Mesenteric fat pad (tissue), 1 donor: ENCODE measurements around the gene TSC22D2. TPM values are rescaled to one million over a fixed set of nuclear protein-coding genes. Genes with fewer than 3 reads are reported as not detected.
"Not testable (repeated sequence)": the region's sequence is repeated elsewhere in the genome, so short reads cannot be mapped to it uniquely, and the experiment has no call there.

Experiments used
- DNase-seq: peaks from one replicate; pipeline ENCODE4 v3.0.0-alpha.2; 2020; ENCODE audit warnings: low spot score
- total RNA-seq: library from RNA; stranded (reverse); fragmentation: NEBNext Ultra II Directional; extraction: Animal tissue kit (Norgen Biotek cat#: 25700); gene quantifications from one replicate; pipeline ENCODE4 v1.2.1, GENCODE V29; 2021
- donor health status: DM: yes; HTN: yes; CAD: no.

The TSC22D2 gene
- total RNA-seq, 1 donor from 2014 or later = 41.5 TPM

- DNase-seq = no peak
Observed at GRCh38 chr3:150479370-150479769, 71.3 kb downstream of the TSC22D2 start.

GRCh38 chr3:150480877-150481276 lies 72.8 kb downstream of the TSC22D2 start:
- DNase-seq = no peak

- DNase-seq = no peak
Observed at GRCh38 chr3:150483226-150483625, 75.1 kb downstream of the TSC22D2 start.

DNA sequence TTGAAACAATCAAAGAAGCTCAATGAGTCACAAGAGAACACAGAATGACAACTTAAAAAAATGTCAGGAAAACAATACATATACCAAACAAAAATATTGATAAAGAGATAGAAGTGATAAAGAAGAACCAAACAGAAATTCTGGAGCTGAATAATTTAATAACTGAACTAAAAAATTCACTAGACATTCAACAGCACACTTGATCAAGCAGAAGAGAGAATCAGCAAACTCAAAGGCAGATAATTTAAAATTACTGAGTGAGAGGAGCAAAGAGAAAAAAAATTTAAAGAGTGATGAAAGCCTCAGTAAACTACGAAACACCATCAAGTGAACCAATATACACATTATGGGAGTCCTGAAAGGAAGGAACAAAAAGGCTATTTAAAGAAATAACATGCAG lies 76.3 kb downstream of the TSC22D2 start:
- no peak for DNase-seq

- no peak for DNase-seq
Observed at GRCh38 chr3:150488867-150489266, 80.8 kb downstream of the TSC22D2 start.

DNA sequence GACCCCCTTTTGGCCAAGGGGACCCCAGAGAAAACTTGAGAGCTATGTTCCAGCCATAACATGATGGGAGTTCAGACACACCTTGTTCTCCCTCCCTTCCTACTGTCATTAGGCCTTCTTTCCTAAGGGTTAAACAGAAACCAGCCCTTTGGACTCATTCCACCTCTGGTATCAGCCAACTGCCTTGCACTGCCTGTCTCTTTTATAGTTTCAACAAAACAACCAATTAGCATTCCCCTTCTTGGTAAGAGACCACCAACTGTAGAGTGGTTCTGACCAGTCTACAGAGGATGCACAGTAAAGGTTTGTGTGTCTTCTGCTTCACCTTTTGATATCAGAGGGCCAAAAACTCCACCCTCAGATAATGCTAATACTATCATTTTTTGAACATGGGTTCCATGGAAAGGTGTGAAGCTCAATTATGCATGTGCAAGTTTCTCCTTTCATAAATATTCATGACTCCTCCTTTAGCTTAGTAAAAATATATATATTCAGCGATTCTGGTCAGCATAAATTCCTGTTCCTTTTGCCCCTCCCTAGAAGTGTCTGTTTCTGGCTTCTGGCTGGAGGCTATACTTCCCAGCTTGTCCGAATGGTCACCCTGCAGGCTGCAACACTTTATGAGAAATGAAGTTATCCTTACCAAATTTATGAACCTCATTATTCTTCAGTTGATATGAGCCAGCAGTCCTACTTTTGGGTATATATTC lies 82.3 kb downstream of the TSC22D2 start:
- no peak for DNase-seq

DNA sequence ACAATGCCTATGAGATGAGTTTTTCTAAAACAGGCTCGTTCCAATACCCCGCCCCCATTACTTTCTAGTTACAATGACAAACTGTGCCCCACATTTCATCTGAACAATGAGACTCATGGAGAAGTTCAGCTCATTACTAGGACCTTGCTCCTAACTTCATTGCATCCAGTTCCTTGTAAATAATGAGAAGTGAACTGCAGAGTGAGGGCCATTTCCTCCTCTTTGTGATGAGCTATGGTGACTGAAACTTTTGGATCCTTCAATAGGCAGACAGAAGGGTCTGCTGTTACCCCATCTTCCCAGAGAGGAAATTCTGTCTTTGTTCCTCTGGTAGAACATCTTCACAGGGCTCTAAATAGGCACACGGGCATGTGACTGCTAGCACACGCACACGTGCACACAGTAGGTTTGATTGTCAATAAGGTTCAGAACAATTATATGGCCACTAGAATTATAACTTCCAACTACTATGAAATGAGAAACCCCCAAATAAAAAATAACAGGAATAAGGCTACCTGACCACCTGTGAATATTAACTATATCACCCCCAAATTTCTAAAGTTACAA lies 86.4 kb downstream of the TSC22D2 start:
- DNase-seq = no peak

DNA sequence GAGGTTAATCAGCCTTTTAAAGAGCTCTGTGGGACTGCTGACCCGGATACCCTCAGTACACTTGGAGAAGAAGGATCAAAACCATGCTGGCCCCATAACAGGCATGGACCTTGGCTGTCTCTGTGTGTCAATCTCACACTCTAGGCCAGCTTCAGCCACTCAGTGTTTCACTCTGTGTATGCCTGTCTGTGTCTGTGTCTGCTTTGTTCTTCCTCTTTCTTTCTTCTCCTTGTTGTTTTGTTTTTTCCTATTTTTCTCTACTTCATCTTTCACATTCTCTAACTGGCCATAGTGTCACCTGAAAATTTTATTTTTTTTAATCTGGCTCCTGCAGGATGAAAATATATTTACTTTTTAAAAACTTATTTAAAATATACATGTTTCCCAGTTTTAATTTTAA lies 87.1 kb downstream of the TSC22D2 start:
- no peak for DNase-seq

DNA sequence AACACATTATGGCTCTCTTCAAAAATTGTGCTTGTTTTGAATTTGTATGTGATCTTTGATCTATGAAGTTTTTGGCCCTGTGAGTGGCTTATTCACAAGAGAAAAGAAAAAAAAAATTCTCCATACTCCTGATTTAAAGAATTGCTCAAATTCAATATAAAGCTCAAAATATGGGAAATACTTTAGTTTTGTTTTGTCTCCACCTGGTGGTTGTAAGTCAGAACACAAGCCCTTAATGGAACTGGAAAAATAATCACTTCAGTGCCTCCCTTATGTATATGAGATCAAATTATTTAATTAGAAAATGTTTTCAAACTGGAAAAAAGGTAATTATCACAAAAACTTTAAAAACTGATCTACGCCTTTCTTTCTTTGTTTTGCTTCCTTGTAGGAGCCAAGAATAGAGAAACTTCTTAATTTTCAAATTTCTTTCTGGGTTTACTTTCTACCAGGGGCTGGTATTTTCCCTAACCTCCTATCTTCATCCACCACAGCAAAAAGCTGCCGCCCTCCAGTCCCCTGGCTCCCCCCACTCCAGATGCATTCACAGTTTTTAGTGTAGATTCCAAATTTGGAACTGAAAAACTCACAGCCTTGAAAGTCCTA lies 87.6 kb downstream of the TSC22D2 start:
- DNase-seq = no peak

GRCh38 chr3:150497956-150498355 lies 89.9 kb downstream of the TSC22D2 start:
- no peak for DNase-seq

DNA sequence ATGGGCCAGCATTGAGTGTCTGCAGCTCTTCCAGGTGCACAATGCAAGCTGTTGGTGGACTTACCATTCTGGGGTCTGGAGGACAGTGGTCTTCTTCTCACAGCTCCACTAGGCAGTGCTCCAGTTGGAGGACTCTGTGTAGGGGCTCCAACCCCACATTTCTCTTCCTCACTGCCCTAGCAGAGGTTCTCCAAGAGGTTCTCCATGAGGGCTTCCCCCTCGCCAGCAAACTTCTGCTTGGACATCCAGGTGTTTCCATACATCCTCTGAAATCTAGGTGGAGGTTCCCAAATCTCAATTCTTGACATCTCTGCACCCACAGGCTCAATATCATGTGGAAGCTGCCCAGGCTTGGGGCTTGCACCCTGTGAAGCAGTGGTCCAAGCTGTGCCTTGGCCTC lies 92.9 kb downstream of the TSC22D2 start:
- not testable (repeated sequence) for DNase-seq

DNA sequence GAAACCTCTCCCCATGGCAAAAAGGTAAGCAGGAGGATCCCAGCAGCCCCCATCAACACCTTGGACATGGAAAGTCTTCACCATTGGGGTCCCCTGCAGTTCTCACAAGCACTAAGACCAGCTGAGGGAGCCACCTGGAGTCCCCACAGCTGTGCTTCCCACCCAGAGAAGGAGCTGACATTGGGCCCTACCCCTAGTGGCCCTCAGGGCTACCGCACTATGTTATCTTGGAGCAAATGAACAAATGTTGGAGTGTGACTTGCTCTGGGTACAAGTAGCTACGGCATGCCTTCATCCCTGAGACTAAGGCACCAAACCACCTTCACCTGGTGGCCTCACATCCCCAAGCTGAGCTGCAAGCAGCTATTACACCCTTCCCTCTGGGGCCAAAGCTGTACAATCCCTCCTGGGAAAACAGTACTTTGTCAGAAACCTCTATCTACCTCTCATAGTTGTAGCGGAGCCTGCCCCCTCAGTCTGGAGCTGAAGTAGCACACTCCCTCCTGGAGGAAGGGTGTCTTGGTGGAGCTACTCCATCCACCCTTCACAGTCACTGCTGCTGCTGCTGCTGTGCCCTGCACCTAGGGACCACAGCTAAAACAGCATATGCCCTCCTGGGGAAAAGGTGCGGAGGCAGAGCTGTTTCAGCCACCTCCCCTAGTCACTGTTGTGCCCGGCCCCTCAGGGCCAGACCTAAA lies 95.5 kb downstream of the TSC22D2 start:
- DNase-seq = no peak

DNA sequence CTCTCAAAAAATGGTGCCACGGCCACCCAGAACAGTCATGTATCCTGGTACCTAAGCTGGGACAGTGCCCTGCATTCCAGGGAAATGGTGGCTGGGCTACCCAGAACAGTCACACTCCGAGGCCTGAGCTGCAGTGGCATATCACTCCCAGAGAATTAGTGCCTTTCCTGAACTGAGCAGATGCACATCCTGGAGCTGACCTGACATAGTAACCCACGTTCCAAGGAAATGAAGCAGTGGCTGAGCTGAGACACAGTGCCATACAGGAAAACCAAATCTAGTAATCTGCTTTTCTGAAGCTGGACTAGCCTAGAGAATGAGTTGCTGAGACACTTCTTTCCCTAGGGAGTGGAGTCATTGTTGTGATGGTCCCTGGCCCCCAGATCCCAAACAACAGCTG lies 96.4 kb downstream of the TSC22D2 start:
- DNase-seq = no peak

DNA sequence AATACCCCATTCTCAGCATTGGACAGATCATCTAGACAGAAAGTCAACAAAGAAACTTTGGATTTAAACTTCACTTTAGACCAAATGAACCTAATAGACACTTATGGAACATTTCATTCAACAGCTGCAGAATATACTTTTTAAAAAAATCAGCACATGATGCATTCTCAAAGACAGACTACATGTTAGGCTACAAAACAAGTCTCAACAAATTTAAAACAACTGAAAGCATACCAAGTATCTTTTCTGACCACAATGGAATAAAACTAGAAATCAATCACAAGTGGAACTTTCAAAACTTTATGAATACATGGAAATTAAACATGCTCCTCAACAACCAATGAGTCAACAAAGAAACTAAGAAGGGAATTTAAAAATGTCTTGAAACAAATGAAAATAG lies 100.3 kb downstream of the TSC22D2 start:
- no peak for DNase-seq

- DNase-seq = no peak
Observed at GRCh38 chr3:150509780-150510179, 101.7 kb downstream of the TSC22D2 start.

DNA sequence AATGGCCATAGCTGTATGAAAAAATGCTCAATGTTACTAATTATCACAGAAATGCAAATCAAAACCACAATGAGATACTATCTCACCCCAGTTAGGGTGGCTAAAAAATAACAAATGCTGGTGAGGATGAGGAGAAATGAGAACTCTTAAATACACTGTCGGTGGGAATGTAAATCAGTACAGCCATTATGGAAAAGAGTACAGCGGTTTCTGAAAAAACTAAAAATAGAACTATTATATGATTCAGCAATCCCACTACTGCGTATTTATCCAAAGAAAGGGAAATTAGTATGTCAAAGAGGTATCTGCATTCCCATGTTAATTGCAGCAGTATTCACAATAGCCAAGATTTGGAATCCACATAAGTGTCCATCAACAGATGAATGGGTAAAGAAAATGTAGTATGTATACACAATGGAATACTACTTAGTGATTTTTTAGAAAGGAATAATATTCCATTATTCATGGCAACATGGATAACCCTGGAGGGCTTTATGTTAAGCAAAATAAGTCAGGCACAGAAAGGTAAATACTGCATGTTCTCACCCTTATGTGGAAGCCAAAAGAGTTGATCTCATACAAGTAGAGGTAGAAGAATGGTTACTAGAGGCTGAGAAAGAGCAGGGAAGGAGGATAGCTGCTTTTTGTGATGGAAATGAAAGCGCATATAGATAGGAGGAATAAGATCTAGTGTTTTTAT lies 103.2 kb downstream of the TSC22D2 start:
- DNase-seq = no peak

GRCh38 chr3:150515210-150515609 lies 107.1 kb downstream of the TSC22D2 start:
- DNase-seq = no peak
